22Rv1 (cell line): Measurements from ENCODE around the gene AGAP1.

Experiments
- H3K27ac ChIP-seq: fragments of 450-650 bp; 2 replicates; pipeline ENCODE4 v1.5.1; 2017
- ZFX ChIP-seq: fragments of 450-650 bp; IDR thresholded peaks from 2 replicates; pipeline ENCODE4 v1.6.1; 2017; ENCODE audit warnings: antibody characterized with exemption, borderline replicate concordance
- TF ChIP-seq, protein P1 (sequence below): fragments of 450-650 bp; IDR thresholded peaks from 2 replicates; pipeline ENCODE4 v1.5.1; 2017; ENCODE audit warnings: mild to moderate bottlenecking

Gene AGAP1

DNA sequence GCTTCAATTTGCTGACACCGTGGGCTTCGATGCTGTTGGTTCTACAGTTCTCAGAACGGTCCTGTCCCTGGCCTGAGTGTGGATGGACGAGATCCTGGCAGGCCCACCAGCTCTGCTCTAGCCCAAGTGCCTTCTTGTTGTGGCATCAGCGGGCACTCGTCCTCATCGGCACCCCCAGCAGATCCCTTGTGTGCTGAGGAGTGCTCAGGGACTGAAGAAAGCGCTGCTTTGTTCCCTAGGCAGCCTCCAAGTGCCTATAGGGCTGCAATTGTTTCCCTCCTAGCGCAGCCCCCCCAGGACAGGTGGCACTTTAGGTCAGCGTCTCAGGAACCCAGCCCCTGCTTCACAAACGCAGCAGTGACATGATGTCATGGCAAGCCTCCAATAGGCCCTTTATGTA, 217.7 kb downstream of the AGAP1 start:
- H3K27ac ChIP-seq, result no peak overlapping the region
- no peak for TF ChIP-seq ZFX
- TF ChIP-seq, protein P1, sequence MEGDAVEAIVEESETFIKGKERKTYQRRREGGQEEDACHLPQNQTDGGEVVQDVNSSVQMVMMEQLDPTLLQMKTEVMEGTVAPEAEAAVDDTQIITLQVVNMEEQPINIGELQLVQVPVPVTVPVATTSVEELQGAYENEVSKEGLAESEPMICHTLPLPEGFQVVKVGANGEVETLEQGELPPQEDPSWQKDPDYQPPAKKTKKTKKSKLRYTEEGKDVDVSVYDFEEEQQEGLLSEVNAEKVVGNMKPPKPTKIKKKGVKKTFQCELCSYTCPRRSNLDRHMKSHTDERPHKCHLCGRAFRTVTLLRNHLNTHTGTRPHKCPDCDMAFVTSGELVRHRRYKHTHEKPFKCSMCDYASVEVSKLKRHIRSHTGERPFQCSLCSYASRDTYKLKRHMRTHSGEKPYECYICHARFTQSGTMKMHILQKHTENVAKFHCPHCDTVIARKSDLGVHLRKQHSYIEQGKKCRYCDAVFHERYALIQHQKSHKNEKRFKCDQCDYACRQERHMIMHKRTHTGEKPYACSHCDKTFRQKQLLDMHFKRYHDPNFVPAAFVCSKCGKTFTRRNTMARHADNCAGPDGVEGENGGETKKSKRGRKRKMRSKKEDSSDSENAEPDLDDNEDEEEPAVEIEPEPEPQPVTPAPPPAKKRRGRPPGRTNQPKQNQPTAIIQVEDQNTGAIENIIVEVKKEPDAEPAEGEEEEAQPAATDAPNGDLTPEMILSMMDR, result no peak

DNA sequence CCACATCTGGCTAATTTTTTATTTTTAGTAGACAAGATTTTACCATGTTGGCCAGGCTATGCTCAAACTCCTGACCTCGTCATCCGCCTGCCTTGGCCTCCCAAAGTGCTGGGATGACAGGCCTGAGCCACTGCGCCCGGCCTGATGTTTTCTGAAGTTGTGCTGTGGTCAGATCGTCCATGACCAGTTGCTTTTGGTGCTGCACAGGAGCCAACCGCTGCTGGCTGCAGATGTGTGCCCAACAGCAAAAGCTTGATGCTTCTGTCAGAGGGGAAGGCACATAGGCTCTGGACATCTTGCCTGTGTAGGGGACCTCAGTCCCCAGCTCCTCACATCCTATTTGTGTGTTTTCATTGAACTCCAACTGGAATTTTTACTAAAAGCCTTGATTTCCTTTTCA, 218.3 kb downstream of the AGAP1 start:
- TF ChIP-seq ZFX, result no peak
- TF ChIP-seq, protein P1, result no peak
- H3K27ac ChIP-seq, result no peak overlapping the region

DNA sequence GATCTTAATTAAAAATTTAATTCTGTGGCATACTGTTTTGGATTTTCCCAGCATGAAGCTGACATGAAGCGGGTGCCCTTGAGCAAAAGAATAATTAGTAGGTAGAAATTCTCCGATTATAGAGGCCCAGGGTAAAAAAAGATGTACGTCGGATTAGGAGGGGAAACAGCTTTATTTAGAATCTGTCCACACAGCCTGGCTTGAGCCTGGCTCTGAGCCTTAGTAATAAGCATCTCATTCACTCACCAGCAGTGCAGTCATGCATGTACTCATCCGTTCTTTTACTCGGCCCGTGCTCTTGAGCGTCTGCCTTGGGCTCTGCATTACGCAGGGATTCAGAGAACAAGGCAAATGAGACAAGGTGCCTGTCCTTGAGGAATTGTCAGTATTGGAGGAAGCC, 219.3 kb downstream of the AGAP1 start:
- TF ChIP-seq, protein P1, result no peak
- no peak for TF ChIP-seq ZFX
- H3K27ac ChIP-seq, result no peak overlapping the region

DNA sequence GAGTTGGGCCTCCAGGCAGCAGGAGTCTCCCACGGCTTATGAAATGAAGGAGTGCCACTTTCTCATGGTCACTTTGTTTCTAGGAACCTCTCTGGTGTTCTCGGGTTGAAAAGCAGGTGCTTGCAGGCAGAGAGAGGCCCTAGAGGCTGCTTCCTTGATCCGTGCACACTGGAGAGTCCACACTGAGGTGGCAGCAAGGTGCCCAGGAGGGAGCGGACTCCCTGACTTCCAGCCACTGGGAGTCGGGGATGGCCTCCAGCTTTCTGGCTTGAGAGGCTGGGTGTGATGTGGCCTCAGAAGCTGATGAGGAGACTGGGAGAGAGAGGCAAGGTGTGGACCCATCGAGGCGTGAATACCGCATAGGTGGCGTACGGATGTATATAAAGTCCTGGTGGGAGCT, 221.8 kb downstream of the AGAP1 start:
- no peak for TF ChIP-seq ZFX
- TF ChIP-seq, protein P1, result no peak
- no peak overlapping the region for H3K27ac ChIP-seq

DNA sequence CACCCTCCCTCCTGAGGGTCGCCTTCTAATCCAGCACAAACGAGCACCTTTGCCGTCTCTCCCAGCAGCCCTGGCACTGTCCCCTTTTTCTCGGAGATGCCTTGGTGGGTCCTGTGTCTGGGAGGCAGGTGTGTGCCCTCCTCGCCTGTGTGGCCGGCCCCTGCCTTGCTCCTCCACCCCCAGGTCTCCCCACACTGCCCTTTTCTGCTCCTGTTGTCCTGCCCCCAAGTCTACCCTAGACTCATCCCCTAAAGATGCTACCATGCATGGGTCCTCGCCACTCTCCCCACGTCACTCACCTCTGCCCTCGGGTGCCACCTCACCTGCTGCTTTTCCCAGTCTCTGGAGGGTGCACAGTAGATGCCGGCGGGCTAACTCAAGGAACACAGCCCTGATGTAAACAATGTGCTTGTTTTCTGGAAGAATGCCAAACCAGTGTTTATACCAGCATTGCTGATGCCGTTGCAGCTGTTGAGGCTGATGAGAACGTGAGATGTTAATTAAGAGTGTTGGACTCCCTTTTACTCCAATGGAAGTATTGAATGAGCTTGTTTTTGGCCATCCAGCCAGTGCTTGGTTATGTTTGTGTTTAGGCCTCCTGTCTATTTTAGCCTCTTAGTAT, 223.1 kb downstream of the AGAP1 start:
- TF ChIP-seq, protein P1, result no peak
- no peak for TF ChIP-seq ZFX
- H3K27ac ChIP-seq, result no peak overlapping the region

DNA sequence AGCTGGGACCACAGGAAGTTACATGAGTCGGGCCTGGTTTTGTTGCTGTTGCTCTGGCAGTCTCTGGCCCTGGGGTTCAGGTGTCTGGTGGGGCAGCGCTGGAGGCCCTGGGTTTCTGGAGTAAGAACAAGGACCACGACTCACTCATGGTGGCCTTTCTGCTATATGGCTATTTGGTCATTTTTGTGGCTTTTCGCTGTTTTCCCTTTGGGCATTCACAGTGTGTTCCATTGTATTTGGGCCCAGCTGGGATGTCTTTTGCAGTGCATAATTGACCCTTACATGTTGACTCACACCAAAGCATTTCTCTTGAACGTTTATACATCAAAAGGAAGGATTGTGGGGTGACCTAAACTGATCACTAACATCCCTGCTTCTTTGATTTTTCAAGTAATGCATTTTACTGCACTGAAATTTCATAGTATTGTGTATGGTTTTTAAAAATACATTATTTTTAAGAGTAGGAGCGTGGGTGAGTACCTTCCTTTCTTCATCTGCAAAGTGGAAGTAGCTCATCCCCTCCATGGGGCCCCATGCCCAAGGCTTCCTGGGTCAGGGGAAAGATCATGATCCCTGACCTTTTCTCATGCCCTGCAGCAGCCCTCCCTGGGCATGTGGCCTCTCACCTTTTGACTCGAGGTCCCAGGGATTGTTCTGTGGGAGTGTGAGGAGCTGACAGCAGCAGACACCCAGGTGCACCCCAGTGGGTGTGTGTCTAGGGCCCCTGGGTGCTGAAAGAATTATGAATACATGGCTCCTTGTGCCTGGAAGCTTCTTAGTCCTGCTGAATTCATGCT, 225.5 kb downstream of the AGAP1 start:
- TF ChIP-seq ZFX, result no peak
- TF ChIP-seq, protein P1, result no peak
- no peak overlapping the region for H3K27ac ChIP-seq

DNA sequence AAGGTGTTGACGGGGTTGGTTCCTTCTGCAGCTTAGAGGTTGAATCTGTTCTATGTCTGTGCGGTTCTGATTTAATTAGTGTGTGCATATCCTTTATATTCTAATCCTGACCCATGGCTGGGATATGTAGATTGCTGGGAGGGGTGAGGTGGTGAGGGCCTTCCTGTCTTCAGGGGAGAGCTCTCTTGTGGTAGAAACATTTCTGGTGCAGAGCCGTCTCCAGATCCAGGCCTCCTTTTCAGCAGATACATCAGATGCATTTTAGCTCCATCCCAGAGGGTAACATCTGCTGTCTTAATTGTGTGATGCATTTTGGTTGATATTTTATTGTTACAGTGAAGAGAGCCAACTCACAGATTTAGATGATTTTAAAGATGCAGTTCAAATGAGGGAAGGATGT, 227.8 kb downstream of the AGAP1 start:
- no peak overlapping the region for H3K27ac ChIP-seq
- TF ChIP-seq, protein P1, result no peak
- TF ChIP-seq ZFX, result no peak
